PC-9 (cell line): ENCODE results near the gene PPP1R27.

ENCODE experiments used
- EZH2 ChIP-seq: fragments of 200-600 bp; sonication (generic); IDR thresholded peaks from 2 replicates; pipeline ENCODE4 v1.8.0; 2017; ENCODE audit warnings: antibody characterized with exemption, low read depth
- TF ChIP-seq, protein P1 (sequence below): fragments of 200-600 bp; sonication (generic); conservative IDR thresholded peaks from 2 replicates; pipeline ENCODE4 v1.6.1; 2017; ENCODE audit warnings: mixed run types, antibody characterized with exemption, mild to moderate bottlenecking, moderate library complexity

DNA sequence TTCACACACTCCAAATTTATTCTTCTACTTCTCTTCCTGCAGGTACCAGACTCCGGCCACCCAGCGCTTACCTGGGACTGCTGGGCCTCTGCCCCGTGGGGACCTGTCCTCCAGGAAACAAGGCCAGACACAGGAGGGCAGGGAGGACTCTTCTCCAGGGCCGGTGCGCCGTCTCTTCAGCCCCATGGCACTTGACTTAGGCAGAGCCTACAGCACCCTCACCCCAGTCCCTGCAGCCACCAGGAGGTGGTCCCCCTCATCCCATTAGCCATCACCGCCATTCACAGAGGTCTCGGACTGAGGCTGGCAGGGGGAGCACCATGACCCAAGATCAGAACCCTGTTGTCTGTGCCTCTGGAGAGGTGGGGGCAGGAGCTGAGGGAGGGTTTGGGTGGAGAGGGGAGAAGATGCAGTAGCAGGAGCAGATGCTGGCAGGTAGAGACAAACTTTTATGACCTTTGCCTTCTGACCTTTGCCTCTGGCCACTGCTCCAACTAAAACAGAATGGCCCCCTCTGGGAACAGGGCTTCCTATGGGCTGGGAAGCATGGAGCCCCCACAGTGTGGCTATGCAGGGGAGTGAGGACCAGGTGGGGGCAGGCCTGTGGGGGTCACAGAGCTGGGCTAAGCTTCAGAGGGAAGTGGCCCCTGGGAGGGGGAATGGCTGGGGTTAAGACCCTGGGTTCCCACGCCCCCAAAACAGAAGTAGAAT lies 32.6 kb downstream of the PPP1R27 start:
- TF ChIP-seq, protein P1, sequence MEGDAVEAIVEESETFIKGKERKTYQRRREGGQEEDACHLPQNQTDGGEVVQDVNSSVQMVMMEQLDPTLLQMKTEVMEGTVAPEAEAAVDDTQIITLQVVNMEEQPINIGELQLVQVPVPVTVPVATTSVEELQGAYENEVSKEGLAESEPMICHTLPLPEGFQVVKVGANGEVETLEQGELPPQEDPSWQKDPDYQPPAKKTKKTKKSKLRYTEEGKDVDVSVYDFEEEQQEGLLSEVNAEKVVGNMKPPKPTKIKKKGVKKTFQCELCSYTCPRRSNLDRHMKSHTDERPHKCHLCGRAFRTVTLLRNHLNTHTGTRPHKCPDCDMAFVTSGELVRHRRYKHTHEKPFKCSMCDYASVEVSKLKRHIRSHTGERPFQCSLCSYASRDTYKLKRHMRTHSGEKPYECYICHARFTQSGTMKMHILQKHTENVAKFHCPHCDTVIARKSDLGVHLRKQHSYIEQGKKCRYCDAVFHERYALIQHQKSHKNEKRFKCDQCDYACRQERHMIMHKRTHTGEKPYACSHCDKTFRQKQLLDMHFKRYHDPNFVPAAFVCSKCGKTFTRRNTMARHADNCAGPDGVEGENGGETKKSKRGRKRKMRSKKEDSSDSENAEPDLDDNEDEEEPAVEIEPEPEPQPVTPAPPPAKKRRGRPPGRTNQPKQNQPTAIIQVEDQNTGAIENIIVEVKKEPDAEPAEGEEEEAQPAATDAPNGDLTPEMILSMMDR, result no peak
- no peak for TF ChIP-seq EZH2
